ENCODE data around the gene TMC4. TPM values are rescaled to one million over a fixed set of nuclear protein-coding genes. Genes with fewer than 3 reads are reported as not detected.

TMC4 gene
- total RNA-seq, 2 donors from 2014 or later: 57.3 to 126 TPM

GRCh38 chr19:54169149-54169740 lies 3.7 kb downstream of the TMC4 start:
- WGBS, 2 donors: 82 to 89% methylated on average over 13 to 18 of the region's 21 CpGs

GRCh38 chr19:54168174-54168917 lies 4.6 kb downstream of the TMC4 start:
- Histone ChIP-seq H3K4me3 (no peak overlapping the region), H3K9me3 (no peaks in the 10 kb centered on the region), H3K27ac (no peak overlapping the region), H3K27me3 (no peaks in the 10 kb centered on the region), H3K4me1 (peaks cover 16% of the 10 kb centered on the region), H3K36me3 (replicated peaks in 1 of 2; ENCODE audit: insufficient read depth in 1 of 2, low read depth in 2 of 2) (no peaks in the 10 kb centered on the region)
- TF ChIP-seq CTCF (IDR thresholded peaks at IDR 0.05): peak; percentile 67 to 94 (median 86)
- no peak for TF ChIP-seq POLR2A (IDR thresholded peaks at IDR 0.05)
- ATAC-seq (peak; percentile 67), DNase-seq (peak; percentile 90 to 95 (median 93))
- WGBS, 2 donors: 26 to 47% methylated on average over 14 to 25 of the region's 25 CpGs
- intact Hi-C loops (cut with DNase I): loop anchor here (5.0 kb wide), 1 partner anchor 64 kb away; no protein-coding TSS in a partner anchor

More at GRCh38 chr19:54169149-54169740, 3.7 kb downstream of the TMC4 start:
- ATAC-seq: no peak
- no peak for DNase-seq
- no peaks in the 10 kb centered on the region for H3K9me3 ChIP-seq
- peaks cover 21% of the 10 kb centered on the region for H3K4me1 ChIP-seq
- TF ChIP-seq POLR2A (IDR thresholded peaks at IDR 0.05) (no peak), CTCF (IDR thresholded peaks at IDR 0.05) (no peak)
- no peaks in the 10 kb centered on the region for H3K36me3 ChIP-seq (replicated peaks in 1 of 2; ENCODE audit: insufficient read depth in 1 of 2, low read depth in 2 of 2)
- H3K4me3 ChIP-seq: no peak overlapping the region
- no peak overlapping the region for H3K27ac ChIP-seq
- intact Hi-C loops (cut with DNase I): loop anchor here (5.0 kb wide), 1 partner anchor 63 kb away; no protein-coding TSS in a partner anchor
- no peaks in the 10 kb centered on the region for H3K27me3 ChIP-seq

- ATAC-seq: no peak
- TF ChIP-seq CTCF (IDR thresholded peaks at IDR 0.05) (no peak), POLR2A (IDR thresholded peaks at IDR 0.05) (no peak)
- H3K27ac ChIP-seq: no peak overlapping the region
- no peak overlapping the region for H3K4me3 ChIP-seq
- H3K9me3 ChIP-seq: no peaks in the 10 kb centered on the region
- H3K36me3 ChIP-seq (replicated peaks in 1 of 2; ENCODE audit: insufficient read depth in 1 of 2, low read depth in 2 of 2): no peaks in the 10 kb centered on the region
- 91 to 93% methylated on average over 25 of the region's 25 CpGs for WGBS, 2 donors
- intact Hi-C loops (cut with DNase I): loop anchor here (5.0 kb wide), 1 partner anchor 67 kb away; no protein-coding TSS in a partner anchor
- no peak for DNase-seq
- H3K4me1 ChIP-seq: peaks cover 34% of the 10 kb centered on the region
- no peaks in the 10 kb centered on the region for H3K27me3 ChIP-seq
Observed at GRCh38 chr19:54165222-54165621, 7.7 kb downstream of the TMC4 start.

- Histone ChIP-seq H3K9me3 (no peaks in the 10 kb centered on the region), H3K27ac (no peak overlapping the region), H3K27me3 (no peaks in the 10 kb centered on the region), H3K4me1 (peaks cover 36% of the 10 kb centered on the region), H3K4me3 (no peak overlapping the region), H3K36me3 (replicated peaks in 1 of 2; ENCODE audit: insufficient read depth in 1 of 2, low read depth in 2 of 2) (no peaks in the 10 kb centered on the region)
- TF ChIP-seq POLR2A (IDR thresholded peaks at IDR 0.05) (peak in 1 of 3 donors; percentile 11), CTCF (IDR thresholded peaks at IDR 0.05) (no peak)
- 19 to 26% methylated on average over 13 to 35 of the region's 37 CpGs for WGBS, 2 donors
- intact Hi-C loops (cut with DNase I): loop anchor here (5.0 kb wide), 1 partner anchor 68 kb away; no protein-coding TSS in a partner anchor
- DNase-seq (peak; percentile 61 to 75 (median 62)), ATAC-seq (no peak)
Observed at GRCh38 chr19:54164369-54165068, 8.4 kb downstream of the TMC4 start.

Data from body of pancreas (tissue), 4 donors.